HG03558 (cell line): Measurements from ENCODE around the gene COP1.

ENCODE experiments used
- ATAC-seq: cut with Tn5 transposase; IDR thresholded peaks from one replicate; pipeline ENCODE4 v1.9.1; 2021; ENCODE audit warnings: moderate number of reproducible peaks; ENCODE audit not compliant: unreplicated experiment; ENCODE audit errors: extremely low read depth

The COP1 gene

DNA sequence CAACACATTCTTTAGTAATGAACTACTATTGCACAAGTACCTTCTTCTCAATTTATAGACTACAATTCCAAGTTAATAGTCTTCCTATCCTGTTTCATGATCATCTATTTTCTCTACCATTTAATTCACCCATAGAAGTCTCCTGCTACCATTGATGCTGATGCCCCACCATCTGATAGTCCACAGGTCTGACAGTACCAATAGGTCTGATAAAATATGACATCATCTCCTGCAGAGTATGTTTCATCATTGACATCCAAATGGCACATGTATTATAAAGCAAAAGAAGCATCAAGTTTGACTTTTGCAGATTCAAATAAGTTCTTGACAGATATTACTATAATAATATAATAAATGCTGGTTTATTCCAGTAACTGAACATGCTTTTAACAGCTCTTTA is 5.5 kb downstream of the COP1 start:
- ATAC-seq: no peak

DNA sequence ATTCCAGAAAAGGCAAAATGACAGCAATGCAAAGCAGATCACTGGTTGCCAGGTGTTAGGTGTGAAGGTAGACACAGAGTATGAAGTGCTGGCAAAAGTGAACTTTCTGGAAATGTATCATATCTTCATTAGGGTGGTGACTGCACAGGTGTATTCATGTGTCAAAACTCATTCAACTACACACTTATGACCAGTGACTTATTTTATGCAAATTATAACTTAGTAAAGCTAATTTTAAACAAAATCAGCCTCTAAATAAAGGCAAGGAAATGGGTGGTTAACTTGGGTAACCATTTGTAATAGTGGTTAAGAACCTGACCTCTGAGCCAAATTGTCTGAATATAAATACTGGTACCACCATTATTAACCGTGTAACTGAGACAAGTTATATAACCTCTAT is 7.4 kb downstream of the COP1 start:
- ATAC-seq: no peak

DNA sequence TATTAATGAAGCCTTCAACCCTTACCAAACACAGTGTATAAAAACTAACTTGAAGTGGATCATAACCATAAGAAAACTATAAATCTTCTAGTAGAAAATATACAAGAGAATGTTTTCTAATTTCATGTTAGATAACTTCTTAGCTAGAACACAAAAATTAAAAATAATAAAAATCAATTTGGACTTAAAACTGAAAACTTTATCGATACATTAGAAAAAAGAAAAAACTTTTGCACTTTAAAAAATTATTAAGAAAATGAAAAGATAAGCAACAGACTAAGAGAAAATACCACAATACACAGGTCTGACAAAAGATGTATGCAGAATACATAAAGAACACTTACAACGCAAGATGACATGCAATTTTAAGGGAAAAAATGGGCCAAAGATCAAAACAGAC is 8.7 kb downstream of the COP1 start:
- no peak for ATAC-seq

DNA sequence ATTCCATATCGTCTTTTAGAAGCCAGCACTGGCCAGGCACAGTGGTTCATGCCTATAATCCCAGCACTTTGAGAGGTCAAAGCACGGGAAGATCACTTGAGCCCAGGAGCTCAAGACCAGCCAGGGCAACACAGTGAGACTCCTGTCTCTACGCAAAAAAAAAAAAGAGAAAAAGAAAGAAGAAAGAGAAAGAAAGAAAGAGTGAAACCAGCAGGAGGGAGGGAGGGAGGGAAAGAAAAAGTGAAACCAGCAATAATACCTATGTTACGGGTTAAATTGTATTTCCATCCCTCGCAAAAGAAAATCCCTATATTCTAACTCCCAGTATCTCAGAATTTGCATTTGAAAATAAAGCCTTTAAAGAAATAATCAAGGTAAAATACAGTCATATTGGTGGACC is 10.4 kb downstream of the COP1 start:
- ATAC-seq: no peak

DNA sequence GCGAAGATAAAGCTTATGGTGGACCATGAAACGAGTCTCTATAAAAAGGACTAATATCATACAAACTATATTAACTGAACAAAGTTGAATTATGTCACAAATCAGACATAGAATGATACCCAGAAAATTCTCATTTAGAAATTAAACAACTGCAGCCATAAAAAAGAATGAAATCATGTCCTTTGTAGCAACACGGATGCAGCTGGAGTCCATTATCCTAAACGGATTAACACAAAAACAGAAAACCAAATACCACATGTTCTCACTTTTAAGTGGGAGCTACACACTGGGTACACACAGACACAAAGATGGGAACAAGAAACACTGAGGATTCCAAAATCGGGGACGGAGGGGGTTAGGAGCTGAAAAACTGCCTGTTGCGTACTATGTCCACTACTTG is 11.5 kb downstream of the COP1 start:
- ATAC-seq: no peak

DNA sequence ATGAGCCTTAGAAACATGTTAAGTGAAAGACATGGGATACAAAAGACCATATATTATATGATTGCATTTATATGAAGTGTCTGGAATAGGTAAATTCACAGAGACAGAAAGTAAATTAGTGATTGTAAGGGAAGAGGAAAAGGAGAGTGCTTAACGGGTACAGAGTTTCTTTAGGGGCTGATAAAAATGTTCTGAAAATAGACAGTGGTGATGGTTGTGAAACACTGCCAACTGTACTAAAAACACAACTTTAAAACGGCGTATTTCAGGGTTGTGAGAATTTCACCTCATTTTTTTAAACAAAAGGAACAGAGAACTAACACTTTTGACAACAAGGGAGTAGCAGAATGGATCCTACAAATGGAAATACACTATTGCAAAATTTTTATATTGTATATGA is 13.4 kb downstream of the COP1 start:
- no peak for ATAC-seq

DNA sequence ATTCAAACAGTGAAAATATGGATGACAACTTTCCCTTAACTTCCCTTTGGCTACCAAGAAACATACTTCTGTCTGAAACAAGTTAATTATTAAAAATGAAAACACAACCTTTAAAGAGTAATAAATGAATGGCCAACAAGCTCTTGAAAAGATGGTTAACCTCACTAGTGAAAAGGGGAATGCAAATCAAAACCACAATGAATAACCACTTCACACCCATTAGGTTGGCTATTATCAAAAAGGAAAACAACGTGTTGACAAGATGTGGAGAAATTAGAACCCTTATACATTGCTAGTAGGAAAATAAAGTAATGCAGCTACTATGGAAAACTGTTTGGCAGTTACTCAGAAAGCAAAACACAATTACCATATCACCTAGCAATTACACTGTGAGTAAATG is 14.1 kb downstream of the COP1 start:
- ATAC-seq: peak; percentile 82

DNA sequence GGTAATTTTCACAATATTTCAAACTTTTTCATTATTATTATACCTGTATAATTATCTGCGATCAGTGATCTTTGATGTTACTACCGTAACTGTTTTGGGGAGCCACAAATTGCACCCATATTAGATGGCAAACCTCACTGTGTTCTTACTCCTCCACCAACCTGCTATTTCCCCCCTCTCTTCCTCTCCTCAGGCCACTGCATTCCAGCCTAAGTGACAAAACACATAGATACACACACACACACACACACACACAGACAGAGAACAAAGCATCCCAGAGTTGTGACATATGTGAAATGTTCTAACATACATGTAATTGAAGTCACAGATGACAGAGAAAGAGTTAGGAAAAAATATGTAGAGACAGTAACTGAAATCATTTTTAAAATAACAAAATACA is 18.5 kb downstream of the COP1 start:
- no peak for ATAC-seq

DNA sequence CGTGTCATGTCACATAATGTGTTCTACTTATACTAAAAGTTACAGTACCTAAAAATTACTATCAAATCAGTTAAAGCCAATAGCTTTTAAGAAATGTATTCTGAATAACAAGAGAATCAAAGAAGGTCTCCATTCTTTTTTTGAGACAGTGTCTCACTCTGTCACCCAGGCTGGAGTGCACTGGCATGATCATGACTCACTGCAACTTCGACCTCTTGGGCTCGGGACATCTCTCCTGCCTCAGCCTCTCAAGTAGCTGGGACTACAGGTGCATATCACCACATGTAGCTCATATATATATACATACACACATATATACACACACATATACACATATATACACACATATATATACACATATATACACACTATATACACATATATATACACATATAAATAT is 20.1 kb downstream of the COP1 start:
- no peak for ATAC-seq

DNA sequence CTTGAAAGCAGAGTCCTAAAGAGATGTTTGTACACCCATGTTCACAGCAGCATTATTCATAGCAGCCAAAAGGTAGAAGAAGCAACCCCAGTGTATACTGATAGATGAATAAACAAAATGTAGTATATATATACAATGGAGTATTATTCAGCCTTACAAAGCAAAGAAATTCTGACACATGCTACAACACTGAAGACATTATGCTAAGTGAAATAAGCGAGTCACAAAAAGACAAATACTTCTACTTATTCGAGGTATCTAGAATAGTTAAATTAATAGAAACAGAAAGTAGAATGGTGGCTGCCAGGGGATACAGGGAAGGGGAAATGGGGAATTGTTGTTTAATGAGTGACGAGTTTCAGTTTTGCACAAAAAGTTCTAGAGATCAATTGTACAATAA is 23.5 kb downstream of the COP1 start:
- peak; percentile 60 for ATAC-seq

DNA sequence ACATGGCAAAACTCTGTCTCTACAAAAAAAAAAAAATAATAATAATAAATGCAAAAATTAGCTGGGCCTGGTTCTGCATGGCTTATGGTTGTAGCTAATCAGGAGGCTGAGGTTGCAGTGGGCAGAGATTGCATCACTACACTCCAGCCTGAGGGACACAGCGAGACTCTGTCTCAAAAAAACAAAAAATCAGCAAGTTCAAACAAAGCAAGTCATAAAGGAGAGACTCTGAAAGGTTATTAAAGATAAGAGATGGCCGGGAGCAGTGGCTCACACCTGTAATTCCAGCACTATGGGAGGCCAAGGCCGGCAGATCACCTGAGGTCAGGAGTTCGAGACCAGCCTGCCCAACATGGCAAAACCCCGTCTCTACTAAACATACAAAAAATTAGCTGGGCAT is 28.8 kb downstream of the COP1 start:
- ATAC-seq: no peak

DNA sequence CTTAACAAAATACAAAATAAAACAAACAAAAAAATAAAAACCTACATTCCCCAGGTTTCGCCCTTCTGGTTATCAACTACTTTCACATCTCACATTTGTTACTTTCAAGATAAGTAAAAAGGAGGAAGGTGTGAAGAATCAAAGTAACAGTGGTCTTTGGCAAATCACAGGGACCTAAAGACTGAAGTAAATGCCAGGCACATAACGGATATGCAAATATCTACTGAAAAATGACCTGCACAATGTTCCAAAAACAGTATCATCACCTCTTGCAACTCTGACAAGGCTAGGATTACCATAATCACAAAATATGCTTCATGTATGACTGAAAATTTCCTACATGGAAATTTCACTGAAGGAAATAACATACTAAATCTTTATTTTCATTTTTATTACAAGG is 29.3 kb downstream of the COP1 start:
- peak; percentile 63 for ATAC-seq

DNA sequence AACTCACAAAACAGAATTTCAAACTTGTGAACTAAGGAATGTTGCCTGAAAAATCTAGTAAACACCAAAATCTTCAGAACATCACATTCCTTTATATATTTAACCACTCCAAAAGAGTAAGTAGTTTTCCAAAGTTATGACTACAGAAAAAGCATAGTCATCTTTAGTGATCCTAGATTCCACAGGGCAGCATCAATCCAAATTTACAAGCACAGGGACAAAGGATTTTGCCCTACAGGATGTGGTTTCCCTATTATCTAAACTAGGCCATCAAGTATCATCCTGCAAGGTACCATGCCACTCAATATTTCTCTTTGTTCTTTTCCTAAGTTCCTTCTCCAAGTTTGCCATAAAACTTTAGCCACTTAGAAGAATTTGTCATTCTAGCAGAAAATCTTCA is 33.0 kb downstream of the COP1 start:
- ATAC-seq: no peak

DNA sequence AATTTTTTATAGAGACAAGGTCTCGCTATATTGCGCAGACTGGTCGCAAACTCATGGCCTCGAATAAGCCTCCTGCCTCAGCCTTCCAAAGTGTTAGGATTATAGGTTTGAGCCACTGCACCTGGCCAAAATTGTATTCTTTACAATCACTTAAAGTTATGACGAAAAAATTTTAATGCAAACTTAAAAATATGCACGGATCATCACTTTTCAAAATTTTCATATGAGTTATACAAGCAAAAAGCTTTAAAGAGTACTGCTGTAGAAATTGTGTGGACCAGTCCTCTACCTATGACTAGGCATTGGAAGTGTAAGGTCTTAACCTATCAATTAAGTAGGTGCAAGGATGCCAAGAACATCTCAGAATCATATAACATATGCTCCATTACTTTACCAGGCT is 34.9 kb downstream of the COP1 start:
- no peak for ATAC-seq

DNA sequence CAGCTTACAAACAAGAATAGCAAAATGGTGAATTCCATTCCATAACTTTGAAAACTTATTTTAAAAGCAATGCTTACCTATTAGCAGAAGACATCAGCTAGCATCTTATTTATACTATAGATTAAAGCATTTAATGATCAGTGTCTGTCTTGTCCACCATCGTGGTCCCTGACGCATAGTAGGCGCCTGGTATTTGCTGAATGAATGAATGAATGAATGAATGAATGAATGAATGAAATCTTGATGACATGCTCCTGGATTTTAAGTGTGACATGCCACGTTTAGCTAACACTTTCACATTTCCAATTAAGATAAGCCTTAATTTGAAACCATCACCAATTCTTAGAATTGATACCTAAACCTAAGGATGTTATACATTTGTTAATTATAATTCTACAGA is 39.9 kb downstream of the COP1 start:
- ATAC-seq: no peak

DNA sequence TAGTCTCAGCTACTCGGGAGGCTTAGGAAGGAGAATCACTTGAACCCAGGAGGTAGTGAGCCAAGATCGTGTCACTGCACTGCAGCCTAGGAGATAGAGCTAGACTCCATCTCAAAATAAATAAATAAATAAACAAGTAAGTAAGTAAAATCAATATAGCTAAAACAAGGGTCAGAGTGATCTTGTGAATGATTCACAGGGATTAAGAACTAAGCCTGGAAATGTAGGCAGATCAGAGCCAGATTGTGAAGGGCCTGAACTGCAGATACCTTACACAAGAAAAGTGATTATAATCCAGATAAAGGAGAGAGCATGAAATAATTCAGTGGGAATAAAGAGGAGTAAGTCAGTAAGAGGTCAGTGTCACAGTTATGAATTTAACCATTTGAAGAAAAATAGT is 41.5 kb downstream of the COP1 start:
- ATAC-seq: no peak

DNA sequence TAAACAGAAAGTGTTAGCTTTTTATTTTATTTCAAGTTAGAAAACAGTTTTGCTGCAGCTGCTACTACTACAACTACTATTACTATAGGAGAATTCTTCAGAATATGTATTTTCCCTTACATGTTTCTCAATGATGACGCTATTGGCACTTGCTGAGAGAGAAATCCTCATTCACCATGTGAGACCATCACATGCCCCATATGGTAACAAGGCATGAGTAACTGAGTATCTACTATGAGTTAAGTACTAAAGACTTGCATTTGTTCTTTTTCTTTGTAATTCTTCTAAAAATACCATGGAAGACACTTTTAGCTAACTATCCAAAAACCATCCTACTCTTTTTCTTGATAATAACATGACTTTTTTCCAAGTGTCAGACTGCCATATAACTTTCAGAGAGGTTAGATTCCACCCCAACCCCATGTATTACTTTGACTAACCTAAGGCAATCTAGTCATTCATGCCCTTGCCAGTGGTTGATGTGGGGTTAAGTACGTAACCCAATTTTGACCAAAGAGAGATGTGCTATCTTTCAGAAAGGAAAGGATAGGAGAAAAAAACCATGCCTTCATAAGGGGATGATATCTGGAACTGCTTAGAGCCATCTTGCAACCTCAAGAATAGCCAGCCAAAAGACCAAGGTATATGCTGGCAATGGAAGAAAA is 42.9 kb downstream of the COP1 start:
- no peak for ATAC-seq

DNA sequence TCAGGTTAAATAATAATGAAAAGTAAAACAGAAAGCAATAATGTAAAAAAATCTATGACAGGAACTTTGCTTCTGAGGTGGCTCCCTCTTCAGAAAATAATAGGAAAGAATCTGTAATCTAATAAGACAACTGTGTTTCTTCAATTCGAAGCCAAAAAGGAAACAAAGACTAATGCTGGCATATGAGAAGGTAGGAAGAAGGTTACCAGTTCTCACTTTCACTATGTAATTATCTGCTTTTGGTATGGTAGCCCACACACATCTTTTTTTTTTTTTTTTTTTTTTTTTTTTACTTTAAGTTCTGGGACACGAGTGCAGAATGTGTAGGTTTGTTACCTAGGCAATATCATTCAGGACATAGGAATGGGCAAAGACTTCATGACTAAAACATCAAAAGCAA is 47.1 kb downstream of the COP1 start:
- ATAC-seq: no peak

DNA sequence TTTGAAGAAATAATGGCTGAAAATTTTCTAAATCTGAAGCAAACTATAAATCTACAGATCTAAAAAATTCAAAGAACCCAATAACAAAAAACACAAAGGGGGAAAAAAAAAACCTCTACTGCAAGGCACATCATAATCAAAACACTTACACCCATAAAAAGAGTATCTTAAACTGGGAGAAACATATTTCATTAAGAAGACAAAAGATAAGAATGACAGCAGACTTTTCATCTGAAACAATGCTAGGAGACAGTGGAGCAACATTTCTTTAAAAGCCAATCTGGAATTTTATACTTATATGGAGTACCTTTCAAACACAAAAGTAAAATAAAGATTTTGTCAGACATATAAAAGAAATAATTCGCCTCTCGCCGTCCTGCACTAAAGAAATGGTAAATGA is 49.1 kb downstream of the COP1 start:
- ATAC-seq: no peak

DNA sequence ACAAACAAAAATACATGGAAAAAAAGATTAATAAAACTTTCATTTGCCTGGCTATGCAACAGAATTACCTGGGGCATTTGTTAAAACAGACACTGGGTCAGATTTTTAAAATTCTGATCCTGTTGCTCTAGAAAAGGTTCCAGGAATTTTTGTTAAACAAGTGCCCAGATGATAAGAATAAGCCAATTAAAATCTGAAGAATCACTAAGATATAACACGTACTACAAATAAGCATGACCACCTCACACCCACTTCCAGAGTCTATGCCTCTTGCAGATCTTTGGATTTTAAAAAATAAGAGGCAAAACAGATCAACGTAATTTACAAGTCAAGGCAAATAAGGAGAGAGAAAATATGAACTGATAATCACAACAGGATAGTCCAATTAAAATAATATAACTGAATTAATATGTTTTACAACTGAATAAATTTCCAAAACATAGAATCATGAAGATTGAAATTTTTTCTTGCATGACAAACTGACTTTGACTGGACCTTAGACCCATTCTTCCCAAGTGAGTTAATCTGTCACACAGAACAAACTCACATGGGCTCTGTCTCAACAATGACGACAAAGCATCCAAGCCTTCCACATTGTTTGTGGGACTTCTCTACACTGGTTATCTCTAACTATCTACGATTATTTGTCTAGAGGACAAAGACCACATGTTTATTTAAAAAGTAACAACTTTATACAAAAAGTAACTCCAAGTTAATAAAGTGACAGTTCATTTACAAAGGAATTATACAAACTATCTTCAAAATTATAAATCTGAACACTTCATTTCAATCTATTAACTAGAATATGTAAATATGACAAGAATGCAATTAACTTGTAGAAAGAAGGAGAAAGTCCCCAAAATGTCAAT is 56.9 kb downstream of the COP1 start:
- ATAC-seq: no peak

DNA sequence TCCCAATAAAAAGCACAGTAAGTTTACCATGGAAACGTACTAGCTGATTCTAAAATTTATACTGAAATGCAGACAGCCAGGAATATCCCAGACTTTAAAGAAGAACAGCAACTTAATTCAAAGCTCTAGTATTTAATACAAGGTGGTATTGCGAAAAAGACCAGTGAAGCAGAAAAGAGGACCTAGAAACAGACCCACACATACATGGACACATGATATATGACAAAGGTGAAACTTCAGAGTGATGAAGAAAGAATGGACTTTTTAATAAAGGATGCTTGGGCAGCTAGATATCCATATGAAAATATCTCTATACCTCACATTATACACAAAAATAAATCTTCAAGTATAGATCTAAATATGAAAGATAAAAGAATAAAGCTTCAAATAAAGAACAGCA is 62.6 kb downstream of the COP1 start:
- no peak for ATAC-seq

DNA sequence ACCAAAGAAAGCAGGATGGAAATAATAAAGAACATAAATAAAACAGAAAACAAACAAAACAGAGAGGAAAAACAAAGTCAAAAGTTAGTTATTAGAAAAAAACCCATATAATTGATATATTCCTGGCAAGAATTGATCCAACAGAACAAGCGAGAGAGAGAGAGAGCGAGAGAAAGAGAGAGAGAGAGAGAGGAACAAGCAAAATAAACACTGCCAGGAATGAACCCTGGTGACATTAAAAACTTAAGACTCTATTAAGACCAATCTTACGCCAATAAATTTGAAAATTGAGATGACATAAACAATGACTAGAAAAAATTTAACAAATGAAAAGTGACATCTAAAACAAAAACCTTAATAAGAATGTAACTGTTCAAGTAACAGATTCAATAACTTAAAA is 64.1 kb downstream of the COP1 start:
- ATAC-seq: no peak
